ENCODE data around the gene AQP6. TPM values are rescaled to one million over a fixed set of nuclear protein-coding genes. Genes with fewer than 3 reads are reported as not detected.

Gene AQP6, protein sequence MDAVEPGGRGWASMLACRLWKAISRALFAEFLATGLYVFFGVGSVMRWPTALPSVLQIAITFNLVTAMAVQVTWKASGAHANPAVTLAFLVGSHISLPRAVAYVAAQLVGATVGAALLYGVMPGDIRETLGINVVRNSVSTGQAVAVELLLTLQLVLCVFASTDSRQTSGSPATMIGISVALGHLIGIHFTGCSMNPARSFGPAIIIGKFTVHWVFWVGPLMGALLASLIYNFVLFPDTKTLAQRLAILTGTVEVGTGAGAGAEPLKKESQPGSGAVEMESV
- total RNA-seq (2014; rRNA removed; shearing (Covaris generic)) = 0.08 TPM in 1 of 2 replicates, not detected in the other
- 0.05 TPM in 1 of 2 replicates, not detected in the other for polyA plus RNA-seq (2015; cell fraction: cytosol; rRNA removed)
- 0.10 and 0.61 TPM in 2 replicates for polyA plus RNA-seq (2015; cell fraction: nucleus; rRNA removed)

DNA sequence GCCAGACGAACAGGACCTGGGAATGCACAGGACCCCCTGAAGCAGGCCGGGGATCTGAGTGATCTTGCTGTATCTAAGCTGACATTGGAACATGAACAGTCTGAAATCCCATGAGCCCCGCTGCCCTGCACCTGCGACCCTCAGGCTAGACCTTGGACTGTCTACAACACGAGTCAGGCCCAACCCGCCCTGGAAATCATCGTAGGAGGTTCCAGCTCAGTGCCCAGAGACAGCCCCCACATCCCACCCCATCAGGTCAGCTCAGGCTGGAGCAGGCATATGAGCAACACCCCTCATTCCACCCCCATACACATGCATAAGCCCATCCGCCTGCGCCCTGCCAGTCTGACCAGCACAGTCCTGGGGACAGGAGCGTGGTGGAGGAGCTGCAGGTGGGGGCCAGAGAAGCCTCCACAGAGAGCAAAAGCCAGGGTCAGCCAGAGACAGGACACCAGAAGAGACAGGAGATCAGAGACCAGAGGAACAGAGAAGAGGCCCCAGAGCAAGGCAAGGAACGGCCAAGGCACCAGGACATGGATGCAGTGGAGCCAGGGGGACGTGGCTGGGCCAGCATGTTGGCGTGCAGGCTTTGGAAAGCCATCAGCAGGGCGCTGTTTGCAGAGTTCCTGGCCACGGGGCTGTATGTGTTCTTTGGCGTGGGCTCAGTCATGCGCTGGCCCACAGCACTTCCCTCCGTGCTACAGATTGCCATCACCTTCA, at the start of gene AQP6:
Gene AQP6, plus strand, starts transcription at position 307 of the 720 bp plus-strand sequence. Its CDS starts 227 bp downstream, at position 534.
- DNase-seq (ENCODE audit: low read depth, low spot score) = no peak
- in situ Hi-C loops (cut with HindIII; ENCODE audit: low pct_unique_long_range_greater_than_20kb, low sequenced_read_pairs) = no loop called here

DNA sequence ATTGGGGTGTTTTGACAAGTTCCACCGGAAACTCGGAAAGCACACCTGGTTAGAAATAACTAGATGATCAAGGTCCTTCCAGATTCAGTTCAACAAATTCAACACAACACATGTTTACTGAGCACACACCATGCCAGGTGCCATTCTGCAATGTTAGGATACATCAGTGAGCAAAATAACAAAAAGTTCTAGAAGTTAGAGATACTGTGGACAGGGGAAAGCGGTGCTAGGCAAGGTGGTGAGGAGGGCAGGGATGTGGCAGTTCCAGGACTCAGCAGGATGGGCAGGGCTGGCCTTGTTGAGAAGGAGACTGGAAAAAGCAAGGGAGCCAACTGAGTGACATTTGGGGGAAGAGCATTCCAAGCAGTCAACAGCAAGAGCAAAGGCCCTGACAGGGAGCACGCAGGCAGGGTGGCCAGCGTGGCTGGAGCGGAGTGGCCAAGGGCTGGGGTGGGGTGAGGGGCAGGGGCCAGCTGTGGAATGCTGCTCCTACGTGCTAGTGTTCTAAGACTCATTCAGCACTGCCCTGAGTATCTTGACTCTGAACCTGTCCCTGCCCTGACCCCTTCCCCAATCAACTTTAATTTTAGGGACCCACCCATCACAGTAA, 49.6 kb upstream of the AQP6 start:
- DNase-seq (ENCODE audit: low read depth, low spot score) = no peak

DNA sequence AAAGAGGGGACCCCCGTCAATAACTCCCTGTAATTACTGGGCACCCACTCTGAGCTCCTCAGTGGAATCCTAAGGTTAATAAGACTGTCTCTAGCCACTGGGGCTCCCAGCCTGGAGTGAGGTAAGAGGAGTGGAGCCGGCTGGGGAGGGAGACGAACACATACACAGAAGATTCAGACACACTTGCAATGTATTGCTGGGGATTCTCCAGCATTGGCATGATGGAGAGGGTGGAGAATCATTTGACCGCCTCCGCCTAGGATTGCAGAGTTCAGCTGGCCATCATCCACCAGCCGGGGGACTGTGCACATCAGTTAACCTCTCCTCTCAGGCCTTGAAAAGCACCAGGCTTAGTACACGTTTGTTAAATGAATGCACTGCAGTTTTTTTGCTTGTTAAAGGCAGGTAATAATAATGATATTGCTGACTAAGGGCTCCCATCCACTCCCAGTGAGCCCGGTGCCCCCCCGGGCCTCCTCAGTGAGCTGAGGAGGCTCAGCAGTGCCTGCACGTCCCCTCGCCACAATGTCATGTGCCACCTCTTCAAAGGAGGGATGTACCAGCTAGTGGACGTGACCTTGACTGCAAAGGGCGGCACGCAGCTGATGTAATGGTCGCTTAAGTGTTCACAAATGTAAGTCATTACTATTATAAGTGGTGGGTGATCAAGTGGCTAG, 48.7 kb upstream of the AQP6 start:
- in situ Hi-C loops (cut with HindIII; ENCODE audit: low pct_unique_long_range_greater_than_20kb, low sequenced_read_pairs) = no loop called here
- no peak for DNase-seq (ENCODE audit: low read depth, low spot score)

More for the DNA sequence above, 49.6 kb upstream of the AQP6 start:
- in situ Hi-C loops (cut with HindIII; ENCODE audit: low pct_unique_long_range_greater_than_20kb, low sequenced_read_pairs) = no loop called here

DNA sequence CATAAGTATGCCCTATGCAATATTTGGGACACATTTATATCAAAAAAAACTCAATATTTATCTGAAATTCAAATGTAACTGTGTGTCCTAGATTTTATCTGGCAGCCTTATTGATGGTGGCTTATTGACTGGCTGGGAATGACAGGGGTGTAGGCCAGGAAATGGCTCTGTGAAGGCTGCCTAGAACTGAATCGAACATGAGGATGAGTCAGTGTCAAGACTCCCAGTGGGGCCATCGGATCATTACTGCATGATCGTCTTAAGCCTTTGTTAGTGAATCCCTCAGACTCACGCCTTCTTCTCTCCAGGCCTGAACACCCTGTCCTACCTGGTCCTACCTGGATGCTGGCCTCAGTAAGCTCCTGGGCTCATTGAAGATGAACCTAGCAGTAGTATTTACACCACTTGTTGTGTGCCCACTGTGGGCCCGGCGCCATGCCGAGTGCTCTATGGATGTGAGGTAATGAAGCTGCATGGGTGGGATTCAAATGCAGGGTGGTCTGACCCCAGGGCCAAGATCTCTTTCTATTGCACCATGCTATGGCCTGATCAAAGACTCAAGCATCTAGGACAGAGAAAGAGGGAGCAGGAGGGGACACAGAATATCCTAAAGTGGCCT, 48.0 kb upstream of the AQP6 start:
- in situ Hi-C loops (cut with HindIII; ENCODE audit: low pct_unique_long_range_greater_than_20kb, low sequenced_read_pairs) = no loop called here
- no peak for DNase-seq (ENCODE audit: low read depth, low spot score)

DNA sequence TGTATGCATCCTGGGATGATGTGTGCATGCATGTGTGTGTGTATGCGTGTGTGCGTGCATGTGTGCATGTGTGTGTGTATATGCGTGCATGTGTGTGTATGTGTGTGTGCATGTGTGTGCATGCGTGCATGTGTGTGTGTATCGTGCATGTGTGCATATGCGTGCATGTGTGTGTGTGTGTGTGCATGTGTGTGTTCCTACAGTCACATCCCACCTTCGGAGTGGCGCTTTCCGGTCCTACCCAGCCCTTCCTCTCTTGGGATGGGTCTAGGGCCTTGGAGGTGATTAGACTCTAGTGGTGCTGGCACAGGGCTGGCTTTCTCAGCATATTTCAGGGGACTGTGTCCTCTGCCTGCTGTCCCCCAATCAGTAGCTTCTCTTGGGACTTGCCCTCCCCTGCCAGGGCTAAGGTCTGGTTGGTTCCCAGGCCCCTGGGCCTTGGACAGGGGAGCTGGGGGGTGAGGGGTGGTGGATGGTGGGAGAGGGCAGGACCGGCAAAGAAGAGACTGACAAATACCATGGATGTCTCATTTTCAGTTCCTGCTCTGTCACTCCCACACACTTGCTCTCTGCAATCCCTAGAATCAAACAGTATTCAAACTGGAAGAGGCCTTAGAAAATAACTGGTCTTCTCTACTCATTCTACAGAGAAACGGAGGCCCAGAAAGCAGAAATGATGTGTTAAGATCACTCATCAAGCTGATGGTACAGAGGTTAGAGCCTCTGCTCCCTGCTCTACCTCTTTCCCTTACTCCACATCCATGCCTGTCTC, 47.1 kb upstream of the AQP6 start:
- no peak for DNase-seq (ENCODE audit: low read depth, low spot score)
- in situ Hi-C loops (cut with HindIII; ENCODE audit: low pct_unique_long_range_greater_than_20kb, low sequenced_read_pairs) = no loop called here

DNA sequence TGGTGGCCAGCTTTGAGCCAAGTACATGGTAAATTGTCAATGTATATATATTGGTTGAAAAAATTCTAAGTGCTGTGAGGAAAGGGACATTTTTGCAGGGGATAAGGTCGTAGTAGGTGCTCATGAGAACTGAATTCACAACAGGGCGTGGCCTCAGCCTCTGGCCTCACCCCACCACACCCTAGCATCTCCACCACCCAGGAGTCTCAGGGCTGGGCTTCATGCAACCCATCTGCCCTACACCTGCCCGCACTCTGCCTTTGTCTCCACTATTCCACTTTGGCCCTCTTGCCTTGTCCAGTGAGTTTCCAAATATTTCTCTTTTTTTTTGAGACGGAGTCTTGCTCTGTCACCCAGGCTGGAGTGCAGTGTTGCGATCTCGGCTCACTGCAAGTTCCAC, 44.3 kb upstream of the AQP6 start:
- DNase-seq (ENCODE audit: low read depth, low spot score) = no peak
- in situ Hi-C loops (cut with HindIII; ENCODE audit: low pct_unique_long_range_greater_than_20kb, low sequenced_read_pairs) = no loop called here

DNA sequence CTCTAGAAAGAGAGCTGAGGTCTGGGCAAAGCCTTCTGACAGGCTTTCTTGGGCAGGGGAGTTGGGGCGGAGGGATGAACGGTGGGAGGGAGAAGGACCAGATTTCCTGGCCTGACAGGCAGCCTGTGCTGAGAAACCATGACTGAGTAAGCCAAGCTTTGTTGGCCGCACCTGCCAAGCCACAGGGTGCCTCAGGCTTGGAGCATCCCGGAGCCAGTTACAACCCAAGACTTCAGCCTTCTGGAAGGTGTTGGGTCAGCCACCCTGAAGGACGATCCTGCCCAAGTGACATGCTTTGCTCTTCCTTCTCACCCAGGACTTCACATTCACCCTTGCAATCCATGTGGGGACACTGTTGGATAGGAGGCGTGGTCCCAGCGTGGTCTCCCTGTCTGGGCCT, 43.2 kb upstream of the AQP6 start:
- in situ Hi-C loops (cut with HindIII; ENCODE audit: low pct_unique_long_range_greater_than_20kb, low sequenced_read_pairs) = no loop called here
- DNase-seq (ENCODE audit: low read depth, low spot score) = no peak

DNA sequence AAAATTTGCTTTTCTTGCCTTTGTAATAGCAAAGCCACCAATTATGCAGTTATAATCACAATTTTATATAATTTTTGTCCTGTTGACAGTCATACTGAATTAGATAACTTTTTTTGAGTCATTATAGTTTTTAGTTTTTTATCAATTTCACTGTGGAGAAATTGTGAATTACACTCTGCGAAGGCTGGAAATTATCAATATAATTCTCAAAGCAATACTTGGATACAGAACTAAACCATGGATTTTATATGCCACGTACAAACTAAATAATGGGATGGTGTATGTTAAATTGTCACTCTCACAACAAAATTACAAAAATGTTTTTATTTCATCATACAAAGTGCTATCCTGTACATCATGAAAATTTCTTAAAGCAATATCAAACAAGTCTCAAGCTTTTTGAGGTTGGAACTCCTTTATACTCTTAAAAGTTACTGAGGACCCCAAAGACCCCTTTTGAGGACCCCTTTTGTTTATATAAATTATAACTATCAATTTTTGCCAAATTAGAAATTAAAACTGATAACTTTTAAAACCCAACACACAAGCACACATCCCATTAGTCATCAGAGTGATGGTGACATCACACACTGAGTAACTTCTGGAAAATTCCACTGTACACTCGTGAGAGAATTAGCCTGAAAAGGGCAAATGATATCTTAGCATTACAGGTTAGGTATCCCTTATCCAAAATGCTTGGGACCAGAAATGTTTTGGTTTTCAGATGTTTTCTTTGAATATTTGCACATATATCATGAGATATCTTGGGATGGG, 42.0 kb upstream of the AQP6 start:
- no peak for DNase-seq (ENCODE audit: low read depth, low spot score)
- in situ Hi-C loops (cut with HindIII; ENCODE audit: low pct_unique_long_range_greater_than_20kb, low sequenced_read_pairs) = loop anchor here (10.0 kb wide), 1 partner anchor 134 kb away; no protein-coding TSS in a partner anchor

DNA sequence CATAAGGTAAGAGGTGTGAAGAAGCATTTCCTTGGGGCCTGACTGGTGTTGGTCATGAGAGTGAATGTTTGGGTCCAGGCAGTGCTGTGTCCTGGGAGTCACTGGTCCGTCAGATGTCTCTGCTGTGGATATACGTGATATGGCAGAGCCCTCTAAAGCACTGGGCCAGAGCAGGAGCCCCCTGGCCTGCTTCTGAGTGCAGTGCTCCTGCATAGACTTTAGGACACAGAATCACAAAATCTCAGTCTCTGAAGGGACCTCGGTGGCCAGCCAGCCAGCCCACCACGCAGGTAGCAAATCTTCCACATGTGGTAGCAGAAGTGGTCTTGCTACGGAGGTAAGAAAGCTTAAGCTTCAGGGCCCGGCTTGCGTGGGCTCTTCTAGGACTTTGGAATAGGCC, 40.7 kb upstream of the AQP6 start:
- in situ Hi-C loops (cut with HindIII; ENCODE audit: low pct_unique_long_range_greater_than_20kb, low sequenced_read_pairs) = loop anchor here (10.0 kb wide), 1 partner anchor 133 kb away; no protein-coding TSS in a partner anchor
- DNase-seq (ENCODE audit: low read depth, low spot score) = no peak

DNA sequence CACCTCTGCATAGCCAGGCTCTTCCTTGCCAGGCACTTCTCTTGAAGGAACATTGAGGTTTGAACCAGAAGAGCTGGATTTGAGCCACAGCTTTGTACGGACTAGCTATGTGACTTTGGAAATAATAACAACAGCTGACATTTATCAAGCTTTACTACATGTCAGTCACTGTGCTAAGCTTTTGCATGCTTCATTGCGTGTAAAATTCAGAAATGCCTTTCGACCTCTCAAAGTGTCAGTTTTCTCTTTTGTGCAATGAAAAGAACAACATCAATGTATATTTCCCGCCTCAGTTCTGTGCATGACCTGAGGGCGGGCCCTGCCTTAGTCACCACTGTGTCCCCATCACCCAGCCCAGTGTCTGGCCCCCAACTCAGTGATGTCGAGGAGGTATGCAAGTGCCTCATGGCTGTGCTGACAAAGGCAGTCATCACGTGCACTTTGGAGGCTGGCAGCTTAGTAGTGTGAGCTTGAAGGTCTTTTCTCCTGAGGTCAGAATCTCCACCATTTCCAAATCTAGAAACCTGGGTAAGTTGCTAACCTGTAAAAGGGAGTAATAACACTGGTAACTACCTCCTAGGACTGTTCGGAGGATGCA, 40.1 kb upstream of the AQP6 start:
- DNase-seq (ENCODE audit: low read depth, low spot score) = no peak
- in situ Hi-C loops (cut with HindIII; ENCODE audit: low pct_unique_long_range_greater_than_20kb, low sequenced_read_pairs) = loop anchor here (10.0 kb wide), 1 partner anchor 132 kb away; no protein-coding TSS in a partner anchor

DNA sequence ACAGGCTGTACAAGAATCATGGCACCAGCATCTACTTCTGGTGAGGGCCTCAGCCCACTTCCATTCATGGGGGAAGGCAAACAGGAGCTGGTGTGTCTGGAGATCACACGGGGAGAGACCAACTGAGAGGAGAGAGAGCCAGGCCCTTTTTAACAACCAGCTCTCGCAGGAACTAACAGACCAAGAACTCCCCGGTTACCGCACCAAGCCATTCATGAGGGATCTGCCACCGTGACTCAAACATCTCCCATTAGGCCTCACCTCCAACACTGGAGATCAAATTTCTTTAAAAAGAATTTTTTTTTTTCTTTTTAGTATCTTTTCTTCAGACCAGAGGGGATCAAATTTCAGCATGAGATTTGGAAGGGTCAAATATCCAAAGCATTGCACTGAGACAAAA, 39.0 kb upstream of the AQP6 start:
- in situ Hi-C loops (cut with HindIII; ENCODE audit: low pct_unique_long_range_greater_than_20kb, low sequenced_read_pairs) = loop anchor here (10.0 kb wide), 1 partner anchor 131 kb away; no protein-coding TSS in a partner anchor
- DNase-seq (ENCODE audit: low read depth, low spot score) = no peak

DNA sequence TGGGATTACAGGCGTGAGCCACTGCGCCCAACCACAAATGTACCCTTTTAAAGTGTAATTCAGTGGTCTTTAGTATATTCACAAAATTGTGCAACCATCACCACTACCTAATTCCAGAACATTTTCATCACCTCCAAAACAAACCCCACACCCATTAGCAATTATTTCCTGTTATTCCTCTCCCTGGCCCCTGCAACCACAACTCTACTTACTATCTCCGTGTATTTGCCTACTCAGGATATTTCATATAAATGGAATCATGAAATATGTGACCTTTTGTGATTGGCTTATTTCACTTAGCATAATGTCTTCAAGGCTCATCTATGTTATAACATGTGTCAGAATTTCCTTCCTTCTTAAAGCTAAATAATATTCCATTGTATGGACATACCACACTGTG, 38.2 kb upstream of the AQP6 start:
- DNase-seq (ENCODE audit: low read depth, low spot score) = no peak

DNA sequence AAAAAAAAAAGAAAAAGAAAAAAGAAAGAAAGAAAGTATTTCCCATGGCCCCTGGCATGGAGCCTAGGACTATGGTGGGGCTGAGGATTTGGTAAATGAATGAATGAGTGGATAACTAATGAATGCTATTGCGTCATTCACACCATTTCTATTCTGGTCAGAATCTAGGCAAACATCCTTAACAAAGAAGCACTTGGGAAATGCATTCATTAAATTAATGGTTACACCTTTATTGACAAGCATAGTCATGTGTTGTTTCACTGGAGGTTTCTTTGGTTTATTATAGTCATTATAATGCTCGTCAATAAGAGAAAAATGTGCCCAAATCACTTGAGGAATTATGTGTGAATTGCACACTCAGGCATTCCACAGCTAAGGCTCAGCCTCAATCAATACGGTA, 35.8 kb upstream of the AQP6 start:
- no peak for DNase-seq (ENCODE audit: low read depth, low spot score)
- in situ Hi-C loops (cut with HindIII; ENCODE audit: low pct_unique_long_range_greater_than_20kb, low sequenced_read_pairs) = loop anchor here (10.0 kb wide), 1 partner anchor 128 kb away; no protein-coding TSS in a partner anchor

More for the DNA sequence above, 38.2 kb upstream of the AQP6 start:
- in situ Hi-C loops (cut with HindIII; ENCODE audit: low pct_unique_long_range_greater_than_20kb, low sequenced_read_pairs) = loop anchor here (10.0 kb wide), 1 partner anchor 130 kb away; no protein-coding TSS in a partner anchor

DNA sequence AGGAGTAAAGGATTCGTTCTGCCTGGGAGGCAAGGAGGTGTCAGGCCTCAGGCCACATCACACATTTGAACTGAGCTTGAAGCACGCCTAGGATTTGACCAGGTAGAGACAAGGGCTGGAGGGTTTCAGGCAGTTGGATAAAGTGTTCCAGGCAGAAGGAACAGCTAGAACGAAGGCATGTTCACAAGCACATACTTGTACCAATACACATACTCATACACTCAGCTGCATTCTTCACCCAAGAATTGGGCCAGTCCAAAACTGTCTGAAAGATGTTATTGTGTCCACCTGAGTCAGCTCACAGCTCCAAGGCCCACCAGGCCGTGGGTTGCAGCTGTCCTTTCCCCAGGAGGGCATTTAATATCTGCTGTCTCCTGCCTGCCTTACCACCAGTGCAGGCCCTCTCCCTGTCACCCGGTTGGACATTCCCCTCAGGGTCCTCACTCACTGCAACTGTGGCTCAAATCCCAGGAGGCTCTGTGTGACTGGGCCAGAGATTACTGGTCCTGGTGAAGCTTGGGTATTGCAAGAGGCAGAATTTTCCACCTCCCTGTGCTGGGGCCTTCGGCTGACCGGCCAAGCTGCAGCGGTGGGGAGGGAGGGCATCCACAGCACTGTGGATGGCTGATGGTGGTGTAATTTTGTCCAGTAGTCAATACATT, 35.0 kb upstream of the AQP6 start:
- in situ Hi-C loops (cut with HindIII; ENCODE audit: low pct_unique_long_range_greater_than_20kb, low sequenced_read_pairs) = loop anchor here (10.0 kb wide), 1 partner anchor 127 kb away; no protein-coding TSS in a partner anchor

DNA sequence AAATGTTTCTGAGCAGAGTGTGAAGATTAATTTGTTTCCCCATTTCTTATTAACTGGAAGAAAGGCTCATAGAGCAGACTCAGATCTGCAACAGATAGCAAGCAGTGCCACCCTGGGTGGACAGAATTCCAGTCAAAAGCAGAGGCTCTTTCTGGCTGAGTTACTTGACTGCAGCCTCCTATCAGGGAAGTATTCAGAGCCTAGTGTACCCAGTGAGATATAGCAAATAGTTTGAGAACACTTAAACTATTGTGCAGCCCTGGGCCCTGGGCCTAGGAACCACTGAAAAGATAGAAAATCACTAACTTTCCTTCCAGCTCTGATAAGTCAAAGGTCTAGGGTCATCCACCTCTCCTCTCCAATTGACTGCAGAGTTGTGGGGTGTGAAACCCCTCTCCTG, 33.4 kb upstream of the AQP6 start:
- in situ Hi-C loops (cut with HindIII; ENCODE audit: low pct_unique_long_range_greater_than_20kb, low sequenced_read_pairs) = loop anchor here (10.0 kb wide), 1 partner anchor 125 kb away; no protein-coding TSS in a partner anchor
- no peak for DNase-seq (ENCODE audit: low read depth, low spot score)

More for the DNA sequence above, 35.0 kb upstream of the AQP6 start:
- DNase-seq (ENCODE audit: low read depth, low spot score) = no peak
